Endodermal cell (in vitro differentiated cells): ENCODE data around the gene FOXN4. TPM values are rescaled to one million over a fixed set of nuclear protein-coding genes. Genes with fewer than 3 reads are reported as not detected.
A peak's percentile ranks its signal among the peaks of the same experiment; 100 is the strongest.

Source experiments
- DNase-seq: peaks from one replicate; pipeline ENCODE4 v3.0.0-alpha.2; 2017
- H3K27ac ChIP-seq: 2 replicates; pipeline ENCODE4 v1.5.1; 2013; ENCODE audit warnings: mild to moderate bottlenecking, low read depth, low read length, moderate library complexity
- H3K27me3 ChIP-seq: 2 replicates; pipeline ENCODE4 v1.6.1; 2013; ENCODE audit warnings: mild to moderate bottlenecking, low read length, moderate library complexity; ENCODE audit not compliant: insufficient read depth, control insufficient read depth, poor library complexity, severe bottlenecking
- H3K36me3 ChIP-seq: 2 replicates; pipeline ENCODE4 v1.7.0; 2013; ENCODE audit warnings: mild to moderate bottlenecking, low read length, moderate library complexity; ENCODE audit not compliant: control insufficient read depth, insufficient read depth
- H3K4me1 ChIP-seq: one replicate; pipeline ENCODE4 v1.7.0; 2013; ENCODE audit warnings: low read length; ENCODE audit not compliant: control insufficient read depth, insufficient read depth
- H3K4me3 ChIP-seq: 2 replicates; pipeline ENCODE4 v1.5.1; 2013; ENCODE audit warnings: mild to moderate bottlenecking, low read length, moderate library complexity
- H3K9ac ChIP-seq: 2 replicates; pipeline ENCODE4 v1.6.1; 2013; ENCODE audit warnings: mild to moderate bottlenecking, low read length, moderate library complexity; ENCODE audit not compliant: poor library complexity, severe bottlenecking; ENCODE audit errors: extremely low read depth
- H3K9me3 ChIP-seq: 2 replicates; pipeline ENCODE4 v1.6.1; 2013; ENCODE audit warnings: mild to moderate bottlenecking, low read length, moderate library complexity; ENCODE audit not compliant: control insufficient read depth
- H3K27ac Mint-ChIP-seq: 2 replicates; pipeline ENCODE4 v1.8.0; 2020; ENCODE audit warnings: mixed read lengths
- H3K27me3 Mint-ChIP-seq: 2 replicates; pipeline ENCODE4 v1.8.0; 2021; ENCODE audit warnings: mild to moderate bottlenecking, mixed read lengths; ENCODE audit not compliant: insufficient read depth
- H3K36me3 Mint-ChIP-seq: 2 replicates; pipeline ENCODE4 v1.8.0; 2020; ENCODE audit warnings: low read depth, mixed read lengths
- H3K4me1 Mint-ChIP-seq: 2 replicates; pipeline ENCODE4 v1.8.0; 2020; ENCODE audit warnings: mixed read lengths
- H3K4me3 Mint-ChIP-seq: 2 replicates; pipeline ENCODE4 v1.8.0; 2020; ENCODE audit warnings: mild to moderate bottlenecking, moderate library complexity, mixed read lengths
- H3K9me3 Mint-ChIP-seq: 2 replicates; pipeline ENCODE4 v1.8.0; 2020; ENCODE audit warnings: mild to moderate bottlenecking, mixed read lengths
- WGBS, 2 experiments: methylation state at CpG; one replicate each; pipeline versions ENCODE4 v1.1.5 to v1.1.7; 2013; ENCODE audit warnings: missing lambda C conversion rate in 2 of 2, mixed read lengths in 1 of 2; ENCODE audit not compliant: insufficient coverage in 1 of 2, insufficient read length in 1 of 2; 5-methylcytosine and 5-hydroxymethylcytosine counted together
- long read RNA-seq, 4 experiments: library from polyadenylated mRNA in 2 of 4; library from RNA in 1 of 4; library from capped mRNA in 1 of 4; stranded (forward) in 3 of 4; unstranded in 1 of 4; transcript quantifications; one replicate each; pipeline ENCODE4 v2.0.0, GENCODE V29; 2020 to 2021; ENCODE audit warnings: inconsistent platforms in 1 of 4
- polyA plus RNA-seq, 2 experiments: library from polyadenylated mRNA; stranded (reverse); fragments of 50-300 nt; gene quantifications; one replicate each; pipeline ENCODE4 v1.2.3, GENCODE V29; 2013
- total RNA-seq, 2 donors: library from RNA; stranded (reverse); fragmentation: NEBNext Ultra II Directional in 1 of 2; extraction: Animal tissue kit (Norgen Biotek cat#: 25700) in 1 of 2; gene quantifications; 2 replicates in 1 of 2; 3 replicates in 1 of 2; pipeline ENCODE4 v1.2.1, GENCODE V29; 2021
- TF ChIP-seq, protein P1 (sequence below): fragments of 200-600 bp; sonication (generic); conservative IDR thresholded peaks from 2 replicates; pipeline ENCODE4 v1.5.0; 2021; ENCODE audit warnings: antibody characterized with exemption, mild to moderate bottlenecking

Gene FOXN4, protein sequence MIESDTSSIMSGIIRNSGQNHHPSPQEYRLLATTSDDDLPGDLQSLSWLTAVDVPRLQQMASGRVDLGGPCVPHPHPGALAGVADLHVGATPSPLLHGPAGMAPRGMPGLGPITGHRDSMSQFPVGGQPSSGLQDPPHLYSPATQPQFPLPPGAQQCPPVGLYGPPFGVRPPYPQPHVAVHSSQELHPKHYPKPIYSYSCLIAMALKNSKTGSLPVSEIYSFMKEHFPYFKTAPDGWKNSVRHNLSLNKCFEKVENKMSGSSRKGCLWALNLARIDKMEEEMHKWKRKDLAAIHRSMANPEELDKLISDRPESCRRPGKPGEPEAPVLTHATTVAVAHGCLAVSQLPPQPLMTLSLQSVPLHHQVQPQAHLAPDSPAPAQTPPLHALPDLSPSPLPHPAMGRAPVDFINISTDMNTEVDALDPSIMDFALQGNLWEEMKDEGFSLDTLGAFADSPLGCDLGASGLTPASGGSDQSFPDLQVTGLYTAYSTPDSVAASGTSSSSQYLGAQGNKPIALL
- total RNA-seq: under 1 TPM; 0.20 to 0.55 TPM
- 0.82 TPM for polyA plus RNA-seq (2013, experiment 1 of 2)
- polyA plus RNA-seq (2013, experiment 2 of 2): 0.99 TPM
- long read RNA-seq, experiment 1: 0 reads
- long read RNA-seq, experiment 2: 0 reads
- long read RNA-seq, experiment 3: 0 reads
- long read RNA-seq, experiment 4: 0 reads

DNA sequence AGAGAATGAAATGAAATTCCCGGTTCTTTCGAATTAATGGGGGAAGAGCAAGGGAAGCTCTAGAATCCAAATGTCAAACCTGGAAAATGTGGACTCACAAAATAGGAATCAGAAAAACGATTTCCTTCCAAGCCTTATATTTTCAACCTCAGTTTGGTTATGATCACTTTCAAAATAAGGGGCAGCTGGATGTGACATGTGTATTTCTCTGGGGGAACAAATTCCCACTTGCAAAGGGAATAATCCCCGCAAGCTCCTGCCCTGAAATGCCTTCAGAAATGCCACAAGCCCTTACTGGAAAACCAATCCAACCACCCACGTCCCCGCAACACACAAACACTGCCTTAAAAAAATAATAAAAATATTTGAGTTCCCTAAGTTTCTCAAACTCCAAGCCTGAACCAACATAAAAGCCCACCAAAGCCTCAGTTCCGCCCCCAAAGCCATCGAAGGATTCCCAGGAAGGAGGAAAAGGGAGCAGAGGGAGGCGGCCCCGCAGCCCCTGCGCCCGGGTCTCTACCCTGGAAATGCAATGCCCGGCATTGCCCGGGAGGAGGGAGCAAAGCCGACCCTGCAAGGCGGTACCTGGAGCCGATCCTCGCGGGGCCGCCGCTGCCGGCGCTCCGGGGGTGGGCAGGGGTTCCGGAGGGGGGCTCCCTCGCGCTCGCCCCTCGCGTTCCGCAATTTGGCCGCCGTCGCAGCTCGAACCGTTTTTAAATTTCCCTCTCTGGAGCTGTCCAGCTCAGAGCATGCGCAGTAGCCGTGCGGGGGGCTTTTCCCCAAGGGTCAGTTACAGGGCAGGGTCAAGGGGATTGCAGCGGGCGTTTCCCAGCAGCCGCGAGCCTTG is at the start of gene FOXN4:
TSS of gene FOXN4 (minus strand) at position 751 of the 847 bp plus-strand sequence. CDS start 963 bp downstream, outside the sequence.
- peaks cover 45% of the 10 kb centered on the region for H3K27me3 ChIP-seq
- no peaks in the 10 kb centered on the region for H3K9me3 Mint-ChIP-seq
- no peak within 1 kb of the TSS for H3K27ac ChIP-seq
- 9 to 11% methylated on average over 14 to 40 of the region's 43 CpGs for WGBS, 2 experiments
- TF ChIP-seq, protein P1, sequence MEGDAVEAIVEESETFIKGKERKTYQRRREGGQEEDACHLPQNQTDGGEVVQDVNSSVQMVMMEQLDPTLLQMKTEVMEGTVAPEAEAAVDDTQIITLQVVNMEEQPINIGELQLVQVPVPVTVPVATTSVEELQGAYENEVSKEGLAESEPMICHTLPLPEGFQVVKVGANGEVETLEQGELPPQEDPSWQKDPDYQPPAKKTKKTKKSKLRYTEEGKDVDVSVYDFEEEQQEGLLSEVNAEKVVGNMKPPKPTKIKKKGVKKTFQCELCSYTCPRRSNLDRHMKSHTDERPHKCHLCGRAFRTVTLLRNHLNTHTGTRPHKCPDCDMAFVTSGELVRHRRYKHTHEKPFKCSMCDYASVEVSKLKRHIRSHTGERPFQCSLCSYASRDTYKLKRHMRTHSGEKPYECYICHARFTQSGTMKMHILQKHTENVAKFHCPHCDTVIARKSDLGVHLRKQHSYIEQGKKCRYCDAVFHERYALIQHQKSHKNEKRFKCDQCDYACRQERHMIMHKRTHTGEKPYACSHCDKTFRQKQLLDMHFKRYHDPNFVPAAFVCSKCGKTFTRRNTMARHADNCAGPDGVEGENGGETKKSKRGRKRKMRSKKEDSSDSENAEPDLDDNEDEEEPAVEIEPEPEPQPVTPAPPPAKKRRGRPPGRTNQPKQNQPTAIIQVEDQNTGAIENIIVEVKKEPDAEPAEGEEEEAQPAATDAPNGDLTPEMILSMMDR: peak; percentile 52
- H3K4me1 Mint-ChIP-seq: peaks cover 35% of the 10 kb centered on the region
- H3K36me3 ChIP-seq: no peaks in the 10 kb centered on the region
- H3K27ac Mint-ChIP-seq: no peak within 1 kb of the TSS
- no peaks in the 10 kb centered on the region for H3K9me3 ChIP-seq
- peak; percentile 94 for DNase-seq
- peak within 1 kb of the TSS; percentile 74 for H3K4me3 Mint-ChIP-seq
- no peaks in the 10 kb centered on the region for H3K36me3 Mint-ChIP-seq
- peak within 1 kb of the TSS; percentile 76 for H3K4me3 ChIP-seq
- peaks cover 57% of the 10 kb centered on the region for H3K27me3 Mint-ChIP-seq
- H3K9ac ChIP-seq: no peak within 1 kb of the TSS
- H3K4me1 ChIP-seq: peaks cover 24% of the 10 kb centered on the region

DNA sequence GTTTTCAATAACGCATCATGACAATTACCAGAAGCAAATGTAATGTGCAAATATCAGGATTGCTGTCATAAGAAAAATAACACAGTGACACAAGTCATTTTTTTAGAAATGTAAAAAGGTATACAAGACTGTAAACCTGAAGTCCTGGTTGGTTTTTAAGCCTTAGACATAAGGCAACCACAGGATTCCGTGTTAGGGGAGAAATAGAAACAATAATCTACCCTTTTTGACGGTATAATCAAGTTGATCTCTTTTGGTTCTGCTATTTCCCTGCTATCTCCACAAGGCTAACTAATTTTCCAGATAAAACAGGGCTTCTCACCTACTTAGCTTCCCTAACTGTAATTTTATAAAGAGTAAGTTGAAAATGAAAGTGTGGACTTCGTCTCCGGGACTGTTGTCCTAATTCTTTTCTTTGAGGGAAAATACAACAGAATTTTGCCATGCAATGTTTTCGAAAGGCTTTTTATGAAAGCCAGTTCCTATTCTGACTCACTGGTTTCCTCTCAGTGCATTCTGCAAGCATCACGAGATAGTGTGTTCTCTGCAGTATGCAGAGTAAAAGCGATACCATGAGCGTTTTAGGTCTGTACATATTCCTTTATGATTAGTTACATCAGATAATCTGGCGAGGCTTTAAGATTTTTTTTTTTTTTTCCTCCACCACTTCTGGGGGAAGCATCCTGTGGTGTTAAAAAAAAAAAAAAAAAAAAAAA is 49.2 kb upstream of the FOXN4 start:
- H3K4me3 Mint-ChIP-seq: no peak overlapping the region
- no peak overlapping the region for H3K9ac ChIP-seq
- H3K36me3 ChIP-seq: no peaks in the 10 kb centered on the region
- WGBS, 2 experiments: 89 to 96% methylated on average over 5 to 9 of the region's 10 CpGs
- no peaks in the 10 kb centered on the region for H3K9me3 Mint-ChIP-seq
- no peak overlapping the region for H3K4me3 ChIP-seq
- H3K9me3 ChIP-seq: no peaks in the 10 kb centered on the region
- H3K27me3 Mint-ChIP-seq: no peaks in the 10 kb centered on the region
- no peaks in the 10 kb centered on the region for H3K36me3 Mint-ChIP-seq
- no peaks in the 10 kb centered on the region for H3K4me1 Mint-ChIP-seq
- no peak overlapping the region for H3K27ac ChIP-seq
- H3K27me3 ChIP-seq: no peaks in the 10 kb centered on the region
- TF ChIP-seq, protein P1: no peak
- no peaks in the 10 kb centered on the region for H3K4me1 ChIP-seq
- DNase-seq: no peak
- H3K27ac Mint-ChIP-seq: no peak overlapping the region

DNA sequence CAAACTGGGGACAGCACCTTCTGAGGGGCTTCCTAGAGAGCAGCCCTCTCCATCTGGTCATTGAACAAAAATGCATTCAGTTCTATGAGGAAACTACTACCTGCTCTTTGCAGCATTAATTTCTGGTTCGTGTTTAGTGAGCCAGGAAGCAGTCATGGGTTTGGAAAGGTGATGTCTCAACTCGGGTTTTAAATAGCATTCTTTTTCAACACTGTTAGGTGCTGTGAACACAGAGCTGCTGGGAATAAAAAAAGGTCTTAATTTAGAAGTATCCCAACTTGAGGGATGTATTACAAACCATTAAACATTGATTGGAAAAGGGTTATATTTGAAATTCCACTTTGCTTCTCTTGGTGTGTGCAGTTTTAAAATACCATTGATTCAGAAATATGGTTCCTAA is 47.9 kb upstream of the FOXN4 start:
- Mint-ChIP-seq H3K4me1 (no peaks in the 10 kb centered on the region), H3K4me3 (no peak overlapping the region), H3K27me3 (no peaks in the 10 kb centered on the region), H3K36me3 (no peaks in the 10 kb centered on the region), H3K9me3 (no peaks in the 10 kb centered on the region), H3K27ac (no peak overlapping the region)
- H3K4me1 ChIP-seq: no peaks in the 10 kb centered on the region
- H3K9ac ChIP-seq: no peak overlapping the region
- no peaks in the 10 kb centered on the region for H3K27me3 ChIP-seq
- no peak overlapping the region for H3K27ac ChIP-seq
- TF ChIP-seq, protein P1: no peak
- H3K9me3 ChIP-seq: no peaks in the 10 kb centered on the region
- DNase-seq: no peak
- H3K36me3 ChIP-seq: no peaks in the 10 kb centered on the region
- 73 to 85% methylated on average over 2 of the region's 2 CpGs for WGBS, 2 experiments
- no peak overlapping the region for H3K4me3 ChIP-seq
